ENCODE results near the gene SPATS2L.

SPATS2L gene

GRCh38 chr2:200475795-200476194, 169.3 kb downstream of the SPATS2L start:
- DNase-seq: no peak

- DNase-seq: no peak
These were observed 170.3 kb downstream of the SPATS2L start for GRCh38 chr2:200476836-200477235.

GRCh38 chr2:200477667-200478131, 171.2 kb downstream of the SPATS2L start:
- DNase-seq: no peak

GRCh38 chr2:200479692-200480265, 173.3 kb downstream of the SPATS2L start:
- DNase-seq: no peak

GRCh38 chr2:200482194-200482593, 175.7 kb downstream of the SPATS2L start:
- no peak for DNase-seq

GRCh38 chr2:200483729-200484198, 177.3 kb downstream of the SPATS2L start:
- no peak for DNase-seq

GRCh38 chr2:200484934-200485333, 178.4 kb downstream of the SPATS2L start:
- no peak for DNase-seq

- no peak for DNase-seq
These were observed 180.0 kb downstream of the SPATS2L start for GRCh38 chr2:200486529-200486928.

- DNase-seq: no peak
These were observed 181.7 kb downstream of the SPATS2L start for GRCh38 chr2:200488169-200488568.

- no peak for DNase-seq
These were observed 183.5 kb downstream of the SPATS2L start for GRCh38 chr2:200490001-200490400.

- no peak for DNase-seq
These were observed 186.2 kb downstream of the SPATS2L start for GRCh38 chr2:200492656-200493055.

GRCh38 chr2:200494048-200494447, 187.6 kb downstream of the SPATS2L start:
- no peak for DNase-seq

- no peak for DNase-seq
These were observed 190.2 kb downstream of the SPATS2L start for GRCh38 chr2:200496696-200497095.

- DNase-seq: no peak
These were observed 192.1 kb downstream of the SPATS2L start for GRCh38 chr2:200498402-200499162.

GRCh38 chr2:200502196-200502595, 195.7 kb downstream of the SPATS2L start:
- DNase-seq: no peak

GRCh38 chr2:200506679-200507078, 200.2 kb downstream of the SPATS2L start:
- no peak for DNase-seq

GRCh38 chr2:200507179-200507578, 200.7 kb downstream of the SPATS2L start:
- no peak for DNase-seq

GRCh38 chr2:200509235-200509611, 202.7 kb downstream of the SPATS2L start:
- no peak for DNase-seq

- DNase-seq: peak; percentile 90
These were observed 203.3 kb downstream of the SPATS2L start, which contains the start of gene KCTD18 for GRCh38 chr2:200509612-200510433. TSS of gene KCTD18 (minus strand) at chr2:200510068. CDS start at chr2:200507016, 3,052 bp downstream.

- no peak for DNase-seq
These were observed 208.7 kb downstream of the SPATS2L start for GRCh38 chr2:200515155-200515554.

- DNase-seq: no peak
These were observed 216.7 kb downstream of the SPATS2L start for GRCh38 chr2:200523158-200523557.

- no peak for DNase-seq
These were observed 217.1 kb downstream of the SPATS2L start for GRCh38 chr2:200523604-200524003.

GRCh38 chr2:200525066-200525465, 218.6 kb downstream of the SPATS2L start:
- no peak for DNase-seq

GRCh38 chr2:200525551-200525881, 219.0 kb downstream of the SPATS2L start:
- no peak for DNase-seq
